ENCODE data around the gene SOCS1. TPM values are rescaled to one million over a fixed set of nuclear protein-coding genes. Genes with fewer than 3 reads are reported as not detected.

The SOCS1 gene
- total RNA-seq, 2 donors from 2014 or later: 2.6 to 8.2 TPM

DNA sequence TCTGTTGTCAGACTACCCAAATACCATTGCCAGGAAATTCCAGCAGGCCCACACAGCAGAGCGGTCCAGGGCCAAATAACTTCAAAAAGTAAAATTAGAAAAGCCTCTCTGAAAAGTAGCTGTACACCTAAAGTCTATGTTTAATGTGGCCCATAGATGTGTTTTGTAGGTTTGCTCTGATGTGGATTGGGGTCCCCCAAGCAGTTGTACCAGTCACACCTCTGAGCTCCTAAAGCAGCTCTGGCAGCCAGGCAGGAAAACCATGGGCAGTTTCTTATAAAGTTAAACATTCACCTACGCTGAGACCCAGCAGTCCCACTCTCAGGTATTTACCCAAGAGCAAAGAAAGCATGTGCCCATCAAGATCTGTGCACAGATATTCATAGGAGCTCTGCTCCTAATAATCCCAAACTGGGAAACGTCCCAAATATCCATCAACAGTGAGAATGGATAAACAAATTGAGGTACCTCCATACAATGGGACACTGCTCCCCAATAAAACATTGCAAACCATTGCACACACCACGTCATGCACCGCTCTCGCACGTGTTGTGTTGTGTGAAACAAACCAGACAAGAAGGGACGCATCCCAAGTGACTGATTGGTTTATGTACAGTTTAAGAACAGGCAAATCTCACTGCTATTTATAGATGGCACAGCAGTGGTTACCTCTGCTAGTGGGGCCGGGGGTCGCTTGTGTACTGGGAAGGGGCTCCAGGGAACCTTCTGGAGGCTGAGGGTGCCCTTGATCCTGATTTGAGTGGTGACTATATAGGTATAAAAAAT lies 40.9 kb upstream of the SOCS1 start:
- Histone ChIP-seq H3K36me3 (no peaks in the 10 kb centered on the region), H3K4me1 (replicated peaks) (peaks cover 2% of the 10 kb centered on the region), H3K9me3 (no peaks in the 10 kb centered on the region), H3K4me3 (peak overlapping the region in 1 of 2 donors; percentile 5), H3K27me3 (replicated peaks; ENCODE audit: insufficient read depth) (no peaks in the 10 kb centered on the region), H3K27ac (peak overlapping the region; percentile 49 to 55)
- TF ChIP-seq, protein P1, sequence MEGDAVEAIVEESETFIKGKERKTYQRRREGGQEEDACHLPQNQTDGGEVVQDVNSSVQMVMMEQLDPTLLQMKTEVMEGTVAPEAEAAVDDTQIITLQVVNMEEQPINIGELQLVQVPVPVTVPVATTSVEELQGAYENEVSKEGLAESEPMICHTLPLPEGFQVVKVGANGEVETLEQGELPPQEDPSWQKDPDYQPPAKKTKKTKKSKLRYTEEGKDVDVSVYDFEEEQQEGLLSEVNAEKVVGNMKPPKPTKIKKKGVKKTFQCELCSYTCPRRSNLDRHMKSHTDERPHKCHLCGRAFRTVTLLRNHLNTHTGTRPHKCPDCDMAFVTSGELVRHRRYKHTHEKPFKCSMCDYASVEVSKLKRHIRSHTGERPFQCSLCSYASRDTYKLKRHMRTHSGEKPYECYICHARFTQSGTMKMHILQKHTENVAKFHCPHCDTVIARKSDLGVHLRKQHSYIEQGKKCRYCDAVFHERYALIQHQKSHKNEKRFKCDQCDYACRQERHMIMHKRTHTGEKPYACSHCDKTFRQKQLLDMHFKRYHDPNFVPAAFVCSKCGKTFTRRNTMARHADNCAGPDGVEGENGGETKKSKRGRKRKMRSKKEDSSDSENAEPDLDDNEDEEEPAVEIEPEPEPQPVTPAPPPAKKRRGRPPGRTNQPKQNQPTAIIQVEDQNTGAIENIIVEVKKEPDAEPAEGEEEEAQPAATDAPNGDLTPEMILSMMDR (IDR thresholded peaks at IDR 0.05): no peak
- peak; percentile 87 for TF ChIP-seq POLR2AphosphoS5 (IDR thresholded peaks at IDR 0.05)
- DNase-seq (ENCODE audit: low spot score): peak; percentile 85
- intact Hi-C loops (cut with DNase I): no loop called here
- 23% methylated on average over 9 of the region's 10 CpGs for WGBS

DNA sequence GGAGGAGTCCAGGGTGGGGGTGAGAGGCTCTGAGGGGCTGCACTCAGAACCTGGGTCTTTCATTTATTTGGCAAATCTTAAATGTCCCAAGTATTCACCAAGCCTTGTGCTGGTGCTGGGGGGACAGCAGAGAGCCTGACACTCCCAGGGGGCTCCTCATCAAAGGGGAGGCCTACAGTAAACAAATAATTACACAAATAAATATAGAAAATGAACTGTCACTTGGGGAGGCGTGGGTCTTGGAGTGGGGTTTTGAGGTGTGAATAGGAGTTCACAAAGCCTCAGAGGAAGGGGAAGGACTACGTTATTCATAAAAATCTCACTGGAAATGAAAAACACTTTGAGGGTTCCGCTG lies 40.3 kb upstream of the SOCS1 start:
- DNase-seq (ENCODE audit: low spot score): no peak
- intact Hi-C loops (cut with DNase I): no loop called here
- Histone ChIP-seq H3K9me3 (no peaks in the 10 kb centered on the region), H3K36me3 (no peaks in the 10 kb centered on the region), H3K27me3 (replicated peaks; ENCODE audit: insufficient read depth) (no peaks in the 10 kb centered on the region), H3K4me3 (no peak overlapping the region), H3K27ac (peak overlapping the region; percentile 41 to 55), H3K4me1 (replicated peaks) (peaks cover 2% of the 10 kb centered on the region)
- no peak for TF ChIP-seq POLR2A (IDR thresholded peaks at IDR 0.05)
- TF ChIP-seq, protein P1 (IDR thresholded peaks at IDR 0.05): no peak
- no peak for TF ChIP-seq POLR2AphosphoS5 (IDR thresholded peaks at IDR 0.05)
- 54% methylated on average over 3 of the region's 3 CpGs for WGBS

DNA sequence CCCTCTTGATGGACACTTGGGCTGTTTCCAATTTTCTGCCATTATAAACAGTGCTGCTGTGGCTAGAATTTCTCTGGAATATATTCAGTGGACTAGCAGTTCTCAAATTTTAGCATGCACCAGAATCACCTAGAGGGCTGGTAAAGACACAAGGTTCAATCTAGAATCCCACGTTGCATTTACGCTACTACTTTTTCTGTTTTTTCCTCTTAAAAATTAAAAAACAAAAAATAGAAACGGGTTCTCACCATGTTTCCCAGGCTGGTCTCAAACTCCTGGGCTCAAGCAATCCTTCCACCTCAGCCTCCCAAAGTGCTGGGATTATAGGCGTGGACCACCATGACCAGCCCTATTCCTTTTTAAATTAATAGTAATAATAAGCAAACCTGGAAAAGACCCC lies 39.7 kb upstream of the SOCS1 start:
- no peaks in the 10 kb centered on the region for H3K27me3 ChIP-seq (replicated peaks; ENCODE audit: insufficient read depth)
- 93% methylated on average over 4 of the region's 4 CpGs for WGBS
- H3K27ac ChIP-seq: peak overlapping the region in 1 of 2 donors; percentile 41
- H3K4me3 ChIP-seq: no peak overlapping the region
- no peaks in the 10 kb centered on the region for H3K36me3 ChIP-seq
- no peaks in the 10 kb centered on the region for H3K9me3 ChIP-seq
- intact Hi-C loops (cut with DNase I): no loop called here
- H3K4me1 ChIP-seq (replicated peaks): peaks cover 2% of the 10 kb centered on the region
- no peak for DNase-seq (ENCODE audit: low spot score)
- TF ChIP-seq POLR2A (IDR thresholded peaks at IDR 0.05) (no peak), POLR2AphosphoS5 (IDR thresholded peaks at IDR 0.05) (no peak)
- TF ChIP-seq, protein P1 (IDR thresholded peaks at IDR 0.05): no peak

DNA sequence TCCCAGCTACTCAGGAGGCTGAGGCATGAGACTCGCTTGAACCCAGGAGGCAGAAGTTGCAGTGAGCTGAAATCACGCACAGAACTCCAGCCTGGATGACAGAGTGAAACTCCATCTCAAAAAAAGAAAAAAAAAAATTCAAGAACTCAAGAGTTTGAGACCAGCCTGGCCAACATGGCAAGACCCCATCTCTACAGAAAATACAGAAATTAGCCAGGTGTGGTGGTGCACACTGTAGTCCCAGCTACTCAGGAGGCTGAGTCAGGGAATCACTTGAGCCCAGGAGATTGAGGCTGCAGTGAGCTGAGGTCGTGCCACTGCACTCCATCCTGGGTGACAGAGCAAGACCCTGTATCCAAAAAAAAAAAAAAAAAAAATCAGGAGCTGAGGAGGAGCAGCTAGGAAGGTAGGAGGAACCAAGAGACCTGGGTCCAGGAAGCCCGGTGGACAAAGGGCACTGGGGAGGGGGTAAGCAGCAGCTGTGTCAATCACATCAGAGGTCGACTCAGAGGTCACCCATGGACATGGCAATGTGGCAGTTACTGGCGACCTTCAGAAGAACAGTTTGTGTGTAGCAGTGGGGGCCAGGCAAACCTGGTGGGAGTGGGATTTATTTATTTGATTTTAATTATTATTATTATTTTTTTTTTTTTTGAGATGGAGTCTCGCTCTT lies 36.2 kb upstream of the SOCS1 start:
- Histone ChIP-seq H3K27me3 (replicated peaks; ENCODE audit: insufficient read depth) (no peaks in the 10 kb centered on the region), H3K36me3 (no peaks in the 10 kb centered on the region), H3K9me3 (no peaks in the 10 kb centered on the region), H3K4me1 (replicated peaks) (no peaks in the 10 kb centered on the region), H3K4me3 (no peak overlapping the region), H3K27ac (no peak overlapping the region)
- TF ChIP-seq, protein P1 (IDR thresholded peaks at IDR 0.05): no peak
- TF ChIP-seq POLR2A (IDR thresholded peaks at IDR 0.05) (no peak), POLR2AphosphoS5 (IDR thresholded peaks at IDR 0.05) (no peak)
- no peak for DNase-seq (ENCODE audit: low spot score)
- intact Hi-C loops (cut with DNase I): no loop called here
- 90% methylated on average over 7 of the region's 7 CpGs for WGBS
